NCI-H2227 treated with DMSO at 0.1 percent for 48 hours (cell line): Measurements from ENCODE around the gene CHEK1.
"Not testable (repeated sequence)": the region's sequence is repeated elsewhere in the genome, so short reads cannot be mapped to it uniquely, and the experiment has no call there.

Source experiments
- DNase-seq: peaks from one replicate; lab custom pipeline; 2025; lab: John Stamatoyannopoulos, UW

The CHEK1 gene

DNA sequence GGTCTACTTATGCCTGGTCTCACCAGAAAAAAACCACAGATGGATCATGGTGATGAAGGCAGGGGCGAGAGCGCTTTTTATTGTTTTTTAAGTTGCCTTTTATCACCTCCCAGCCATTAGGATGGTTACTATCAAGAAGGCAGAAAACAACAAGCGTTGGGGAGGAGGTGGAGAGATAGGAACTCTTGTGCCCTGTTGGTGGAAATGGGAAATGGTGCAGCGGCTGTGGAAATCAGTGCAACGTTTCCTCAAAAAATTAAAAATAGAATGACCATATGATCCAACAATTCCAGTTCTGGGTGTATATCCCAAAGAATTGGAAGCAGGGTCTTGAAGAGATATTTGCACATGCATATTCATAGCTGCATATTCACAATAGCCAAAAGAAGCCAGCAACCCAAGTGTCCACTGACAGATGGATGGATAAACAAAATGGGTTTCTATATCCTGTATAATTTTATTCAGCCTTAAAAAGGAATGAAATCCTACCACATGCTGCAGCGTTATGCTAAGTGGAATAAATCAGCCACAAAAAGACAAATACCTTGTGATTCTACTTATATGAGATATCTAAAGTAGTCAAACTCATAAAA, 76.2 kb downstream of the CHEK1 start:
- no peak for DNase-seq

- no peak for DNase-seq
Measured at GRCh38 chr11:125701858-125702621, 77.1 kb downstream of the CHEK1 start.

GRCh38 chr11:125704686-125705085, 79.7 kb downstream of the CHEK1 start:
- not testable (repeated sequence) for DNase-seq

GRCh38 chr11:125720781-125721180, 95.8 kb downstream of the CHEK1 start:
- no peak for DNase-seq

DNA sequence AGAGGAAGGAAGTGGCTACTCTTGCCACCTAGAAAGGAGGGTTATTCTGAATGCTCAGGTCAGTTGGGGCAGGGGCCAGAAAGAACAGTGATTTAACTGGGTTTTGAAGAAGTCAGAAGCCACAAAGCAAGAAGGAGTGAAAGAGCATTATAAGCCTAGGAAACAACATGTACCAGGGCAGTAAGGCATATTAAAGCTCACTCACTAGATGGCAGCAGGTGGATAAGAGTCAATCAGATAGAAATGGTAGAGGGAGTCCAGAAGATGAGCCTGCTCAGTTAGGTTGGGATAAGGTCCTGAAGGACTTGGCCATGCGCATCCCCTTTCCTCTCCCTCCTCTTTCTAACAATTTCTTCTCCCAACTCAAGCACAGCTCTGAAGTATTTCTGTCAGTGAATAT, 99.2 kb downstream of the CHEK1 start:
- DNase-seq: no peak
